ENCODE measurements around the gene EDN1. TPM values are rescaled to one million over a fixed set of nuclear protein-coding genes. Genes with fewer than 3 reads are reported as not detected.

EDN1 gene
- total and polyA plus RNA-seq, 12 donors = 0.18 to 7.9 (median 1.6) TPM

DNA sequence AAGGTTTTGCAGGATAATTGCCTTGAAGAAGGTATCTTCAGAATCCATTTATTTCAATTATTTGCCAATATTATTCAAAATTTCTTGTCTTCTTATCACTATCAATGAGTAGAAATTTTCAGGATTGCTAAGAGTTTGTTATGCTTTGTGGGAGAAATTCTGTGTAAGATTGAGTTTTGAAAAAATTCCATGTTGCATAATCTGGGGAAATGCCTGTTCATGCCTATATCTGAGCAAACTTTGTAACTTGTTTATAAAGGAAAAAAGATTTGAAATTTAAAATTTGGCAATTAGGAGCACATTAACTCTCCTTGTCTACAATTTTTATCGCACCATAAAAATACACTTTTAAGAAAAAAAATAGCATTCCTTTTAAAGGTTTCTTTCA lies 39.8 kb upstream of the EDN1 start:
- intact Hi-C loops (cut with DNase I) = no loop called here
- 93 to 100% (median 99%) methylated on average over 1 of the region's 1 CpG for WGBS, 4 donors
- no peaks in the 10 kb centered on the region for H3K27me3 ChIP-seq

DNA sequence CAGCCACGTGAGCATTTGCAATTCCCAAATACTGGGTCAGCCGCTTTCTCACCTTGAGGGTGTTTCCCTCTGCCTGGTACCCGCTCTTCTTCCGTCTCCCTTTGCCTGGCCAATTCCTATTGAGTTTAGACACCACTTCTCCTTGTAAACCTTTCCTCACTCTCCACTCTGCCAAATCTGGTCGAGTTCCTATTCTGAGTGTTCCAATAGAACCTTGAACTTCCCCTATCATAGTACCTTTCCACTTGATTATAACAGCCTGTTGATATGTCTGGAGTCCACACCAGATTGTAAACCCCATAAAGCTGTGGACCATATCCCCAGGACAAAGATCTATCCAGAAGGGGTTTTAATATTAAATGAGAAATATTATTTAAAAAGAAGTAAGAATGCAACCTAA lies 36.0 kb upstream of the EDN1 start:
- Histone ChIP-seq H3K27me3 (no peaks in the 10 kb centered on the region), H3K4me1 (replicated peaks in 1 of 2) (no peaks in the 10 kb centered on the region), H3K4me3 (no peak overlapping the region), H3K27ac (no peak overlapping the region), H3K9me3 (replicated peaks in 1 of 3) (no peaks in the 10 kb centered on the region), H3K36me3 (replicated peaks in 1 of 2) (no peaks in the 10 kb centered on the region)
- TF ChIP-seq POLR2A (IDR thresholded peaks at IDR 0.05) = no peak
- TF ChIP-seq, protein P1, sequence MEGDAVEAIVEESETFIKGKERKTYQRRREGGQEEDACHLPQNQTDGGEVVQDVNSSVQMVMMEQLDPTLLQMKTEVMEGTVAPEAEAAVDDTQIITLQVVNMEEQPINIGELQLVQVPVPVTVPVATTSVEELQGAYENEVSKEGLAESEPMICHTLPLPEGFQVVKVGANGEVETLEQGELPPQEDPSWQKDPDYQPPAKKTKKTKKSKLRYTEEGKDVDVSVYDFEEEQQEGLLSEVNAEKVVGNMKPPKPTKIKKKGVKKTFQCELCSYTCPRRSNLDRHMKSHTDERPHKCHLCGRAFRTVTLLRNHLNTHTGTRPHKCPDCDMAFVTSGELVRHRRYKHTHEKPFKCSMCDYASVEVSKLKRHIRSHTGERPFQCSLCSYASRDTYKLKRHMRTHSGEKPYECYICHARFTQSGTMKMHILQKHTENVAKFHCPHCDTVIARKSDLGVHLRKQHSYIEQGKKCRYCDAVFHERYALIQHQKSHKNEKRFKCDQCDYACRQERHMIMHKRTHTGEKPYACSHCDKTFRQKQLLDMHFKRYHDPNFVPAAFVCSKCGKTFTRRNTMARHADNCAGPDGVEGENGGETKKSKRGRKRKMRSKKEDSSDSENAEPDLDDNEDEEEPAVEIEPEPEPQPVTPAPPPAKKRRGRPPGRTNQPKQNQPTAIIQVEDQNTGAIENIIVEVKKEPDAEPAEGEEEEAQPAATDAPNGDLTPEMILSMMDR (IDR thresholded peaks at IDR 0.05) = no peak
- intact Hi-C loops (cut with DNase I) = no loop called here
- WGBS, 4 donors = 78 to 82% (median 81%) methylated on average over 5 of the region's 5 CpGs
- no peak for DNase-seq

More for the DNA sequence above, 39.8 kb upstream of the EDN1 start:
- H3K27ac ChIP-seq = no peak overlapping the region
- H3K9me3 ChIP-seq (replicated peaks in 1 of 3) = no peaks in the 10 kb centered on the region
- no peak overlapping the region for H3K4me3 ChIP-seq
- DNase-seq = no peak
- TF ChIP-seq, protein P1 (IDR thresholded peaks at IDR 0.05) = no peak
- TF ChIP-seq POLR2A (IDR thresholded peaks at IDR 0.05) = no peak
- peaks cover 0 to 9% of the 10 kb centered on the region in 2 donors for H3K4me1 ChIP-seq (replicated peaks in 1 of 2)
- H3K36me3 ChIP-seq (replicated peaks in 1 of 2) = no peaks in the 10 kb centered on the region

DNA sequence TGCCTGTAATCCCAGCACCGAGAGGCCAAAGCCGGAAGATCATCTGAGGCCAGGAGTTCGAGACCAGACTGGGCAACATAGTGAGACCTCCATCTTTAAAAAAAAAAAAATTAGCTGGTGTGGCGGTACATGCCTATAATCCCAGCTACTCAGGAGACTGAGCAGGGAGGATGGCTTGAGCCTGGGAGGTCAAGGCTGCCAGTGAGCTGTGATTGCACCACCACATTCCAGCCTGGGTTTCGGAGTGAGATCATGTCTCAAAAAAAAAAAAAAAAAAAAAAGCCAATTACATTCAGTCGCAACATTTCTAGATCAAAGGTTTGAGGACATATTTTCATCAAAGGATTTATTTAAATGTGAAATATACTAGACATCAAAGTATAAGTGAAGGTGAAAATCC lies 32.0 kb upstream of the EDN1 start:
- H3K9me3 ChIP-seq (replicated peaks in 1 of 3) = no peaks in the 10 kb centered on the region
- TF ChIP-seq POLR2A (IDR thresholded peaks at IDR 0.05) = no peak
- TF ChIP-seq, protein P1 (IDR thresholded peaks at IDR 0.05) = no peak
- H3K4me3 ChIP-seq = no peak overlapping the region
- H3K36me3 ChIP-seq (replicated peaks in 1 of 2) = no peaks in the 10 kb centered on the region
- no peak overlapping the region for H3K27ac ChIP-seq
- no peaks in the 10 kb centered on the region for H3K4me1 ChIP-seq (replicated peaks in 1 of 2)
- WGBS, 4 donors = 71 to 89% (median 84%) methylated on average over 6 of the region's 6 CpGs
- no peaks in the 10 kb centered on the region for H3K27me3 ChIP-seq
- intact Hi-C loops (cut with DNase I) = no loop called here
- DNase-seq = peak in 2 of 7 donors; percentile 13 to 26

DNA sequence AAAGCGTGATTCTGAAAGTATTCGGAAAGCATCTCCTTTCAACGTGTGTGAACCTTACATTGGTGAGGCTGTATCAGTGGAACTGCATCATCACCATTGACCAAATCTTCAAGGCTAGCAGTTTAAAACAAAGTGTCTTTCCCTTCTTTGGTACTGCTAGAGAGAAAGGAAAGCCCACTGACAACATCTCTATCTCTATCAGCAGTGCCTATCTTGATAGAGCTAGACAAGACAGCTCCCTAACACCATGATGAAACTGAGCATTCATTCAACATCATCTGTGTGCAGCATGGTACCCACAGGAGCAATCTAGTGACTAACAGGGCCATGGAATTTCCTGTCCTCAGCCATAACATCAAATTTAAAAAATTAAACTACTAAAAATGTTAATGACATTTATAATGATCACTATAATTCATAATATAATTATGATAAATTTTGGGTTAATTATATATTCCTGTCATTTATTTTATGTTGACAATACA lies 31.5 kb upstream of the EDN1 start:
- TF ChIP-seq, protein P1 (IDR thresholded peaks at IDR 0.05) = no peak
- TF ChIP-seq POLR2A (IDR thresholded peaks at IDR 0.05) = no peak
- Histone ChIP-seq H3K27ac (no peak overlapping the region), H3K9me3 (replicated peaks in 1 of 3) (no peaks in the 10 kb centered on the region), H3K27me3 (no peaks in the 10 kb centered on the region), H3K4me3 (no peak overlapping the region), H3K4me1 (replicated peaks in 1 of 2) (no peaks in the 10 kb centered on the region), H3K36me3 (replicated peaks in 1 of 2) (no peaks in the 10 kb centered on the region)
- 88 to 97% (median 91%) methylated on average over 3 of the region's 3 CpGs for WGBS, 4 donors
- DNase-seq = no peak
- intact Hi-C loops (cut with DNase I) = no loop called here

Measured in adrenal gland (tissue), 12 donors.